Dedifferentiated amniotic fluid mesenchymal stem cell (primary cell): ENCODE data around the gene CCDC88B.

Experiments used
- DNase-seq: peaks from one replicate; pipeline ENCODE4 v3.0.0-alpha.2; 2016; ENCODE audit errors: extremely low spot score

The CCDC88B gene

DNA sequence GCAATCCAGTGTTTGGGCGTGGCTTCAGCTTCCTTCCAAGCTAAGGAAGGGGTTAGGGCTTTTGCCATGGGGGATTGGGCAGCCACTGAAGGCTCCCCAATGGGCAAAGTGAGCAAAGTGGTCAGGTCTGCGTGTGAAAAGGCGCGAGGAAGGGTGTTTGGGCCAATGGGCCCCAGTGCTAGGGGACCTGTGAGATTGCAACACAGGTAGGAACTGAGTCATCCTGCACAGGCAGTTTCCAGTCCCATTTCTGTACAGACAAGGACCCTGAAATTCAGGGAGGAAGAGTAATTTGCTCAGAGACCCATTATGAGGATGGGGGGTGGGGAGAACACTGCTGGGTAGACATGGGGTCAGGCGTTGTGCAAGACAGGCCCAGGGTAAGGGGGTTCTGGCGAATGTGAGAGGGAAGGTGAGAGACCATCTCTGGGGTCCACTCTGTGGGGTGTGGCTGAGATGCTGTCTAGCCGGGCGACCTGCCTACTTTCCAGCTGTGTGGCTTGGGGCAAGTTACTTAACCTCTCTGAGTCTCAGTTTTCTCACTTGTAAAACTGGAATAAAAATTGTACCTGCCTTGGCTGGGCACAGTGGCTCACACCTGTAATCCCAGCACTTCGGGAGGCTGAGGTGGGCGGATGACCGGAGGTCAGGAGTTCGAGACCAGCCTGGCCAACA, 7.3 kb downstream of the CCDC88B start:
- no peak for DNase-seq

DNA sequence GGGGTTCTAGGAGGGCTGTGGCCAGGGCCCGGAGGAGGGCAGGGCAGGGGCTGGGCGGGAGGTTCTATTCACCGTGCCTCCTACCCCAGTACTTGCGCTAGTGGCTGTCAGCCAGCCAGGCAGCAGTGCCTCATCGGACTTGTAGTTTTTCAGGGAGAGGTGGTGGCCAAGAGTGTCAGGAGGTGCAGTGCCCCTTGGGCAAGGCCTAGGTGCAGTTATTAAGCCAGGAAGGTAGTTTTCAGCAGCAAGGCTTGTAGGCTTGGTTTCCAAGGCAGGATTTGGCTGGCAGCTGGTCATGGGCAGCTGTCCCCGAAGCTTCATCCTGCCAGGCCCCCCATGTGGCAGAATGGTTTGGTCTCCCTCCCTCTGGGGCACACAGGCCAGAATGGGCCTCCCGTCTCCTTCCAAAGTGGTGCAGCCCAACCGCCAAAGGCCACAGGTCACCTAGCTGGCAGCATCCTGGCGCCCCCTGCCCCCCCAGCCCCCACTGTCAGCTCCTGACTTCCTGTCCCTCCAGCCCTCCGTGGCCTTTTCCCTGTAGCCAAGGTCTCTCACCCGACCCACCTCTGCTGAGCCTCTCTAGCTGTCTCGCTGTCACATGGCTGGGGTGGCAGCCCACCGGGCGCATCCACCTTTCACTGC, 8.5 kb downstream of the CCDC88B start:
- DNase-seq = no peak

DNA sequence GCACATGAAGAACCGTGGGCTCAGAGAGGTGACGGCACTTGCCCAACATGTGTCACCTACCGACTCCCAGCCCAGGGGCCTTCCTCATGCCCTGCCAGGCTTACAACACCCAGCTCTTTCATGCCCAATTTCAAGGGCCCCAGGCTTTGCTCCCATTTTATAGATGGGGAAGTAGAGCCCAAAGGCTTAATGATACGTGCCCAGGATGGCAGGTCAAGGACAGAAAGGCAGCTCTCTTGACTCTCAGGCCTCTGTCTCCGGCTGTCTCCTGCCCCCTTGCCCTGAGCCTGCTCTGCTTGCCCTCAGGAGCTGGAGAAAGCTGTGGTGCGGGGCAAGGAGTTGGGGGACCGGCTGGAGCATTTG, 9.0 kb downstream of the CCDC88B start:
- DNase-seq = no peak

DNA sequence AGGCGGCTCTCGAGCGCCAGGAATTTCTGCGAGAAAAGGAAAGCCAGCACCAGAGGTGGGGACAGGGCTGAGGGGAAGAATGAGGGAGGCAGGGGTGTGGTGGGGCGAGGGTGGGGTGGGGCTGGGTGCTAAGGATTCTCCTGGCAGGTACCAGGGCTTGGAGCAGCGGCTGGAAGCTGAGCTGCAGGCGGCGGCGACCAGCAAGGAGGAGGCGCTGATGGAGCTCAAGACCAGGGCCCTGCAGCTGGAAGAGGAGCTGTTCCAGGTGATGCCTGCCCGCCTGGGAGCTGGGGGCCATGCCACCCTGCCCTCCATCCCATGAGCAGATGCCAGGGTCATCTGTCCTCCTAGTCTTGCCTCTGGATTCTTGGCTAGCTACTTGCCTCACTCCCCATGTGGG, 9.4 kb downstream of the CCDC88B start:
- no peak for DNase-seq

DNA sequence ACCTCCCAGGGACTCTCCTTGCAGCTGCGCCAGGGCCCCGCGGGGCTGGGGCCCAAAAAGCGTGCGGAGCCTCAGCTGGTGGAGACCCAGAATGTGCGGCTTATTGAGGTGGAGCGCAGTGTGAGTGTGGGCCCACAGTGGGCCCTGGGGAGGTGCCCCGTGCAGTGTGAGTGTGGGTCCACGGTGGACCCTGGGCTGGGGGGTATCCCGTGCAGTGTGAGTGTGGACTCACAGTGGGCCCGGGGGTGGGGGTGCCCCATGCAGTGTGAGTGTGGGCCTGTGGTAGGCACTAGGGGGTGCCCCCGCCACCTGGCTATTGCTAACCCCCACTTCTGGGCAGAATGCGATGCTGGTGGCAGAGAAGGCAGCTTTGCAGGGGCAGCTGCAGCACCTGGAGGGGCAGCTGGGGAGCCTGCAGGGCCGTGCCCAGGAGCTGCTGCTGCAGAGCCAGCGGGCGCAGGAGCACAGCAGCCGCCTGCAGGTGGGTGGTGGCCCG, 11.2 kb downstream of the CCDC88B start:
- no peak for DNase-seq

DNA sequence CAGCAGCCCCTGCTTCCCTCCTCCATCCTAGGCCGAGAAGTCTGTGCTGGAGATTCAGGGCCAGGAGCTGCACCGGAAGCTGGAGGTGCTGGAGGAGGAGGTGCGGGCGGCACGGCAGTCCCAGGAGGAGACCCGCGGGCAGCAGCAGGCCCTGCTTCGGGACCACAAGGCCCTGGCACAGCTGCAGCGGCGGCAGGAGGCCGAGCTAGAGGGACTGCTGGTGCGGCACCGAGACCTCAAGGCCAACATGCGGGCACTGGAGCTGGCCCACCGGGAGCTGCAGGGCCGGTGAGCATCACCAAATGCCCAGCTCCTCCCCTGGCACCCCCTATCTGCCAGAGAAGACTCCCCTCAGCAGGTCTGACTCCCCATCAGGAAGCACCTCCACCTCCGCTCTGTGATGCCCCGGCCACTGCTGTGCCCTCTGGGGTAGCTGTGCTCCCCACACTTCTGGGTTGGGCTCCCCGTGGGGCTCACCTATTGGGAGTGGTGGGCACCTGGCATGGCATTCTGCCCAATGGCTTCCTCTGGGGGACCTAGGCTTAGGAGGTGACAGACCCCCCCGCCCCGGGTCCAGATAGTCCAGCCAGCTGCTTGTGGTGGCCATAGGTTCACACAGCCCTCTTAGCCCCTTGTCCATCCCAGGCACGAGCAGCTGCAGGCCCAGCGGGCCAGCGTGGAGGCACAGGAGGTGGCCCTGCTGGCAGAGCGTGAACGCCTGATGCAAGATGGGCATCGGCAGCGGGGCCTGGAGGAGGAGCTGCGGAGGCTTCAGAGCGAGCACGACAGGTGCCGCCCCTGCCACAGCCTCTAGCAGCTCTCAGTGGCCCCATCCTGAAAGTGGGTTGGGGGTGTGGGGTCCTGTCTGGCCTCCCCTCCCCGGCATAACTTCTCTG, 12.3 kb downstream of the CCDC88B start:
- no peak for DNase-seq

DNA sequence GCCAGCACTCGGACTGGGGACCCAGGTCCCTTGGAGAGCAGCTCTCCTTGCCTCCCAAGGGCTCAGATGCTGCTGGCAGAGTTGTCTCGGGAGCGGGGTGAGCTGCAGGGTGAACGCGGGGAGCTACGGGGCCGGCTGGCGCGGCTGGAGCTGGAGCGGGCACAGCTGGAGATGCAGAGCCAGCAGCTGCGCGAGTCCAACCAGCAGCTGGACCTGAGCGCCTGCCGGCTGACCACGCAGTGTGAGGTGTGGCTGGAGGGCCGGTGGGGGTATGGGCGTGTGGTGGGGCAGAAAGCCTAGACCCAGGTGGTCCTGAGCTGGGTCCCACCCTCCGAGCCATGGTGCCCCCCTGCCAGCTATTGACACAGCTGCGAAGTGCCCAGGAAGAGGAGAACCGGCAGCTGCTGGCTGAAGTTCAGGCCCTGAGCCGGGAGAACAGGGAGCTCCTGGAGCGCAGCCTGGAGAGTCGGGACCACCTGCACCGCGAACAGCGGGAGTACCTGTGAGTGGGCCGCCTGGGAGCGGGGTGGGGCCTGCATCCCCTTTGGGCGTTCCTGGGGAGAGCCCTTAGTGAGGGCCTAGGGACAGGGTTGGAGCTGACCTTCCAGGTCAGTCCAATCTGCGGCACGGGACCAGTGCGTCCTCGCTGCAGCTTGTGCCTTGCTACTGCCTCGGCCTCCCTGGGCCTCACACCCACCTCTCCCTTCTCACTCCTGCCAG, 13.2 kb downstream of the CCDC88B start:
- DNase-seq = no peak

DNA sequence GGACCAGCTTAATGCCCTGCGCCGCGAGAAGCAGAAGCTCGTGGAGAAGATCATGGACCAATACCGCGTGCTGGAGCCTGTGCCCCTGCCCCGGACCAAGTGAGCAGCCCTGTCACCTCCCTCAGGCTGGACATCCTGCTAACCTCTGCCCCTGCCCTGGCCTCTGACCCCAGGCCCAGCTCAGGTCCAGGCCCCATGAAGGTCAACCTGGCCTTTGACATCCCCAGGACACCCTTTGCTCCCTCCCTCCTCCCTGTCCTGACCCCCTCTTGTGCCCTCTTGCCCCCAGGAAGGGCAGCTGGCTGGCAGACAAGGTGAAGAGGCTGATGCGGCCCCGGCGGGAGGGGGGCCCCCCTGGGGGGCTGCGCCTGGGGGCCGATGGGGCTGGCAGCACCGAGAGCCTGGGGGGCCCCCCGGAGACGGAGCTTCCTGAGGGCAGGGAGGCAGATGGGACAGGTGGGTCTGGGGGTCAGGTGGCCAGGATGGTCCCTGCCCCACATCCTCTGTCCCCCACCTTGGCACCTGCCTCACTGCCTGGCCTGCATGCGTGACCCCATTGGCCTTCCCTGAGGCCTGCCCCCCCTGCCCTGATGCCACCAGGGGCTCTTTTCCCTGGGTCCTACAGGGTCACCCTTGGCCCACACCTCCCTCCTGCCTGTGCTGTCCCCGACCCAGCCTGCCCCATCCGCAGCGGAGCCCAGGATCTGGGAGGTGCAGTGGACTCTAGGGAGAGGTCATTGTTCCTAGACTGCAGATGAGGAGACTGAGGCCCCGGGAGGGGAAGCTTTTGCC, 13.9 kb downstream of the CCDC88B start:
- DNase-seq = no peak

DNA sequence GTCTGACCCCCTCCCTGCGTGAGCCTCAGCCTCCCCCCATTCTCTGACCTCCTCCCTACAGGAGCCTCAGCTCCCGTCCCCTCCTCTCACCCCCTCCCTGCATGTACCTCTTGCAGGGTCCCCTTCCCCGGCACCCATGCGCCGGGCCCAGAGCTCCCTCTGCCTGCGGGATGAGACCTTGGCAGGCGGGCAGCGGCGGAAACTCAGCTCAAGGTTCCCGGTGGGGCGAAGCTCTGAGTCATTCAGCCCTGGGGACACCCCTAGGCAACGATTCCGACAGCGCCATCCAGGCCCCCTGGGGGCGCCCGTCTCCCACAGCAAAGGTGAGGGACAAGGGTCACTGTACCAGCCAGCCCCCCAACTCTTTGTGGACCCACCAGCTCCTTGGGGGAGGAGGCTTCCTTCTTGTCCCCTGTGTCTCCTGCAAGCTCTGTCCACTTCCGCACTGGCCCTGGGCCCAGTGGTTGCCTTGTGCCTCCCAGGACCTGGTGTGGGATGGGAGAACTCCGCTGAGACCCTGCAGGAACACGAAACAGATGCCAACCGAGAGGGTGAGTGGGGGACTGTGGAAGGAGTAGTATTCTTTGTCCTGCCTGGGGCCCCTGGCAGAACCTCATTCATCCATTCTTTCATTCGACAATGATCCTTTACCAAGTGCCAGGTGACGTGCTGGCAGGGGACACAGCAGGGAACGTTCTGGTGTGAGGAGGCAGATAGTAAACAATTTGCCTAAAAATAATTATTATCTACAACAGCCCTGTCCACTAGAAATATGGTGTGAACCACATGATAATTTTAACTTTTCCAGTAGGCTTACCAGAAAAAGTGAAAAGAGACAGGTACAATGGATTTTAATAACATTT, 15.3 kb downstream of the CCDC88B start:
- peak; percentile 36 for DNase-seq

DNA sequence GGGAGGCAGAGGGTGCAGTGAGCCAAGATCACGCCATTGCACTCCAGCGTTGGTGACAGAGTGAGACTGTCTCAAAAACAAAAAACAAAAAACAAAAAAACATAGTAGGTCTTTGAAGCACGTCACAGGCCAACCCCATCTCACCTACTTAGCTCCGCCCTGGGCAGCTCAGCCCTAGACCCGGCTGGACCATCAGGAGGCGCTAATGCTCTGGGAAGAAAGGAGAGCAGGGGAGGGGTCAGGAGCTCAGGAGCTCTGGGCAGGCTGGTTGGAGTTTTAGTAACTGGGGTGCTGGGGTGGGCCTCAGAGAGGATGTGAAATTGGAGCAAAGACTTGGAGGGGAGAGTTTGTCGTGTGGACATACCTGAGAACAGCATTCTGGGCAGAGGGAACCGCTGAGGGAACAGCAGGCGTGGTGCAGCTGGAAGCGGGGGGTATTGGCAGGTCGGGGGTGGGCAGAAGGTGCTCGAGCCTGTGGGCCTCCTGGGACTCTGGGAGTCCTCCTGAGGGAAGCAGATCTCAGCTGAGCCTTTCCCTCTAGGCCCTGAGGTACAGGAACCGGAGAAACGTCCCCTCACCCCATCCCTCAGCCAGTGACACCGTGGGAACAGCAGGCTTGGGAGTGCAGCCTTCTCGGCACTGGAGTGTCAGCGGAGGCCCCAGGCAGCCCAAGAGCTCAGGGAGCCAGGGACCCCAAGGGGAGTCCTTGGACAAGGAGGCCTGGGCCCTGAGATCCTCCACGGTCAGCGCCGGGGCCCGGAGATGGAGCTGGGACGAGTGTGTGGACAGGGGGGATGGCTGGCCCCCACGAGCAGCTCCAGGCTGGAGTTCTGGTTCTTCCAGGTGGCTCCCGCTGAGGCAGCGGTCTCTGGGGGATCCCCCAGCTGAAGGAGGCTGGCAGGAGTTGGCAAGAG, 16.8 kb downstream of the CCDC88B start:
- DNase-seq = no peak

DNA sequence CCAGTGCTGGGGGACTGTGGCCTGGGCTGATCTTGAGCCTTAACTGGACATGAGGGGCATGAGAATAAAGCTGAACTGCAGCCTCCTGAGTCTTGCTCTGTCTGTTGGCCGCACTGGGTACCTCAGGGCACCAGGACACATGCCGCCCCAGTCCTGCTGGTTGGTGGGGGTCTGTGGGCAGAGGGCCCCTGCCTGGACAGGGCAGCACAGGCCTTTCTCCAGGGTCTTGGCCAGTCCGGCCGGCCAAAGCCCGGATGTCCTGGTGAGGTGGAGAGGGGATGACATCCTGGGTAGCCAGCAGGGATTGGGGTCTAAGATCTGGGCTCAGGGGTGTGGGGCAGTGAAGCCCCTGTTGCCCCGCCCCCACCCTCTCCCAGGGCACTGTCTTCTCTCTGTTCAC, 17.4 kb downstream of the CCDC88B start:
- no peak for DNase-seq

DNA sequence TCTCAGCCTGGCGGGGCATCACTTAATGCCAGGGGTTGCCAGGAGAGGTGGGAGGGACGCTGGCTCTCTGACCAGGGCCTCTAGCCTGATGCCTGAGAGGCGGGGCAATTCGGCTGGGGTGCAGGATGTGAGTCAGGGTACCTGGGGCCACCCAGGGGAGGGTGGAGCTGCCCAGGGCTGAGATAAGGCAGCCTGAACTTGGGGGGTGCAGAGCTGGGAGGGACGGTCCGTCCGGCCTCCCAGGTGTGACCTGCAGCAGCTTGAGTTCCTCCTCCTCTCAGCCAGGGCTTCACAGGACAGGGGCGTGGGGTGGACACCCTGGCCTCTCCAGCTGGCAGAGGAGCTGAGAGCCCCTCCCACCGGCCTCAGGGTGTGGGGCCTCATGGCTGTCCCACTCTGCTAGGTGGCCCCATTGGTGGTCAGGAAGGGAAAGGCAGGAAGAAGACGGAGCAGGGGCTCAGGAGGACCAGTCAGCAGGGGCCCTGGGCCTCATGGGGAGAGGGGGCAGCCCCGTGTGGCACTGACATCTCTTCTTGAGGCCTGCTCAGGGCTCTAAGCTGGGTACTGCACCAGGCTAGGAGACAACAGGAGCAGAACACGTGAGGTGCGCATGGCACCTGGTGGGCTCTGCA, 18.0 kb downstream of the CCDC88B start:
- DNase-seq = no peak

DNA sequence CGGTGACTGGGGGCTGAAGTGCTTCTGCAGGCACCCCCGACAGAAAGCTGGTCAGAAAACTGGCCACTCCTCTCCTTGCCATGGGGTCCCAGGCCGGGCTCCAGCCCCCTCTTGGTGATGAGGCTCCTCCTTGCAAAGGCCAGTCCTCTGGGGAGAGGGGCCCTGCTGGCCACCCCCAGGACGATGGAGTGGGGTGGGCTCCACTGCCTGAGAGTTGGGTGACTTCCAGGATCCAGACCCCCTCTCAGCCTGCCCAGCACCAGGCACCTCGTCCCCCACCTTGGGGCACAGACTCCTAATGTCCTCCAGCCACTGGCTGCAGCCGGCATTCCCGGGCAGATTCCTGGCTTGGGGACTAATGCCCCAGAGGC, 18.5 kb downstream of the CCDC88B start:
- DNase-seq = no peak

DNA sequence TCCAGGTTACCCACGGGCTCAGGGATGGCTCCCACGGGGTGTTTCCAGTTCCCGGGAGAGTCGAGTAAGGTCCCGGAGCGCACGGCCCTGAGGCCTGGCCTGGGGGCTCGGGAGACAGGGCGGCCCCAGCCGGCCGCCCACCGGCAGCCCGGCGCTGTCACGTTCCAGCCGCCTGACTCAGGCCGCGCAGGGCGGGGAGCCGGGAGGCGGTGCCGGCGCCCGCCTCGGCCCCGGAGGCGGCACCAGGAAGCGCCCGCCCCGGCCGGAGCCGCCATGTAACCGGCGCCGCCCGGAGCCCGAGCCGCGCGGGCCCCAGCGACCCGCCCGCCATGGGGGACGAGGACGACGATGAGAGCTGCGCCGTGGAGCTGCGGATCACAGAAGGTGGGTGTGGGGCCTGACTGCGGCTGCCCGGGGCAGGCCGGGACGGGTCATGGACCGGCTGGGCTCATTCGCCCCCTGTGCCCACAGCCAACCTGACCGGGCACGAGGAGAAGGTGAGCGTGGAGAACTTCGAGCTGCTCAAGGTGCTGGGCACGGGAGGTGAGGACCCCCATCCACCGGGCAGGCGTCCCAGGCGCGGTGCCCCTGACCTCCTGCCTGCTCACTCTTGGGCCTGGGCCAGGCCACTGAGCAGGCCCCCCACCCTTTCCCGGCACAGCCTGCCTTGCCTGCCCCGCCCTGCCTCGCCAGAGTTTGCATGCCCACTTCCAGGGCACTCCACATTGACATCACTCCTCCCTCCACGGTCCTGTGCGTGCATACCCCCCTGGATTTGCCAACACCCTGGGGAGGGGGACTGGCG, 19.1 kb downstream of the CCDC88B start, which contains the start of gene RPS6KA4:
TSS of gene RPS6KA4 (plus strand) at position 256 of the 805 bp plus-strand sequence. CDS start at position 330, 74 bp downstream.
- peak; percentile 38 for DNase-seq

DNA sequence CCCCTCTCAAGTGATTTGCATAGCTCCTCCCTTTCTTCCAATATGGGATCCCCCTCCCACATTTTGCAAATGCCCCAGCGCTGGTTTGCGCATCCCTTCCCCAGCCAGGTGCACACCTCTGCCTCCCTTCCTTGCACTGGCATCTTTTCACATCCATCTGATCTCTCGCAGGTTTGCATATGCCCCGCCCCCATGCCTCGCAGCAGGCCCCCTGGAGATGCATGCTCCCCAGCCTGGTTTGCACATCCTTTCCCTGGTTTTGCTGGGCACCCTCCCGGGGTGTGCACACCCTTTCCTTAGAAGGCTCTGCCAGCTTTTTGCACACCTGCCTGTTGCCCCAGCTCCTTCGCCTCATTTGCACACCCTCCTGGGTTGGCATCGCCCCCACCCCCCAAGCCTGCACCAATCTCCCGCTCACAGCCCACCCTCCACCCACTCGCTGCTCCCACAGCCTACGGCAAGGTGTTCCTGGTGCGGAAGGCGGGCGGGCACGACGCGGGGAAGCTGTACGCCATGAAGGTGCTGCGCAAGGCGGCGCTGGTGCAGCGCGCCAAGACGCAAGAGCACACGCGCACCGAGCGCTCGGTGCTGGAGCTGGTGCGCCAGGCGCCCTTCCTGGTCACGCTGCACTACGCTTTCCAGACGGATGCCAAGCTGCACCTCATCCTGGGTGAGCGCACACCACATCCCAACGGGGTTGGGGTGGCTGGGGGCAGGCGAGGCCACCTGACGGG, 19.9 kb downstream of the CCDC88B start:
- DNase-seq = no peak

DNA sequence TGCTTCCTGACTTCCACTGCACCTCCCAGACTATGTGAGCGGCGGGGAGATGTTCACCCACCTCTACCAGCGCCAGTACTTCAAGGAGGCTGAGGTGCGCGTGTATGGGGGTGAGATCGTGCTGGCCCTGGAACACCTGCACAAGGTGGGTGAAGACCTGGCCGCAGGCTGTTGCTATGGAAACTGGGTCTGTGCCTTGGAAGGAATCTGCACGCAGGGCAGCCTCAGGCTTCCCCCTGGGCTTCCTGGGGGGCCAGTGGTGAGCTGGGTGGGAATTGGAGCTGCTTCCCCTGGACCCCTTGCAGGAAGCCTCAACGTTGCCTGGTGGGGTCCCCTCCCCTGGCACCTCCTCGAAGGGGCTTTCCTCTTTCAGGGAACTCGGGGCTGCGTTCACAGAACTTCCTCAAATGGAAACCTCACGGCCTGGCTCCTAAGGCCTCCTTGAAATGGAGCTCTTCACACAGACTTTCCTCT, 20.5 kb downstream of the CCDC88B start:
- no peak for DNase-seq

DNA sequence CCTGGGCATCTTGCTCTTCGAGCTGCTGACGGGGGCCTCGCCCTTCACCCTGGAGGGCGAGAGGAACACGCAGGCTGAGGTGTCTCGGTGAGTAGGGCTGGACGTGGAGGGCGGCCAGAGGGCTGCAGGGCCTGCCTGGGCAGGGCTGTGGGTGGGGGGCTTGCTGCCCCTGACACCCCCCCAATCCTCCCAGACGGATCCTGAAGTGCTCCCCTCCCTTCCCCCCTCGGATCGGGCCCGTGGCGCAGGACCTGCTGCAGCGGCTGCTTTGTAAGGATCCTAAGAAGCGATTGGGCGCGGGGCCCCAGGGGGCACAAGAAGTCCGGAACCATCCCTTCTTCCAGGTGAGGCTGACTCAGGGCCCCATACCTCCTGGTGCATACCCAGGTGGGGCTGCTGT, 21.7 kb downstream of the CCDC88B start:
- no peak for DNase-seq
